HS-5 (cell line): ENCODE measurements around the gene ADGRD1.

Experiments
- DNase-seq: peaks from one replicate; pipeline ENCODE4 v3.0.0-alpha.2; 2012; ENCODE audit warnings: low read depth

Gene ADGRD1

GRCh38 chr12:131041968-131042833 is 88.5 kb downstream of the ADGRD1 start:
- DNase-seq = no peak

- DNase-seq = no peak
Observed at GRCh38 chr12:131042834-131043245, 89.1 kb downstream of the ADGRD1 start.

GRCh38 chr12:131043401-131043871 is 89.7 kb downstream of the ADGRD1 start:
- no peak for DNase-seq

GRCh38 chr12:131044136-131044535 is 90.4 kb downstream of the ADGRD1 start:
- DNase-seq = no peak

GRCh38 chr12:131044760-131045381 is 91.2 kb downstream of the ADGRD1 start:
- DNase-seq = no peak

- DNase-seq = no peak
Observed at GRCh38 chr12:131045705-131046460, 92.2 kb downstream of the ADGRD1 start.

GRCh38 chr12:131046813-131047788 is 93.4 kb downstream of the ADGRD1 start:
- no peak for DNase-seq

- no peak for DNase-seq
Observed at GRCh38 chr12:131047789-131048610, 94.3 kb downstream of the ADGRD1 start.

- no peak for DNase-seq
Observed at GRCh38 chr12:131048611-131048990, 94.9 kb downstream of the ADGRD1 start.

GRCh38 chr12:131049002-131049401 is 95.3 kb downstream of the ADGRD1 start:
- DNase-seq = no peak

- DNase-seq = no peak
Observed at GRCh38 chr12:131049549-131050339, 96.0 kb downstream of the ADGRD1 start.

GRCh38 chr12:131050463-131051154 is 96.9 kb downstream of the ADGRD1 start:
- DNase-seq = no peak

GRCh38 chr12:131051155-131051473 is 97.4 kb downstream of the ADGRD1 start:
- DNase-seq = no peak

- DNase-seq = no peak
Observed at GRCh38 chr12:131052063-131052781, 98.5 kb downstream of the ADGRD1 start.

- no peak for DNase-seq
Observed at GRCh38 chr12:131052929-131053328, 99.2 kb downstream of the ADGRD1 start.

- no peak for DNase-seq
Observed at GRCh38 chr12:131053567-131053966, 99.9 kb downstream of the ADGRD1 start.

GRCh38 chr12:131054345-131055092 is 100.8 kb downstream of the ADGRD1 start:
- DNase-seq = no peak

GRCh38 chr12:131055093-131055465 is 101.4 kb downstream of the ADGRD1 start:
- DNase-seq = no peak
